Suprapubic skin (tissue), 4 donors: ENCODE data around the gene FADD. TPM values are rescaled to one million over a fixed set of nuclear protein-coding genes. Genes with fewer than 3 reads are reported as not detected.

Experiments
- DNase-seq, 2 donors: peaks; one replicate each; pipeline ENCODE4 v3.0.0-alpha.2; 2019; ENCODE audit warnings: low spot score in 2 of 2
- H3K27ac ChIP-seq: fragments of 200-600 bp; sonication (generic); one replicate; pipeline ENCODE4 v1.5.1; 2019
- H3K27me3 ChIP-seq: fragments of 200-600 bp; sonication (generic); one replicate; pipeline ENCODE4 v1.5.1; 2019
- H3K36me3 ChIP-seq: fragments of 200-600 bp; sonication (generic); one replicate; pipeline ENCODE4 v1.5.1; 2019
- H3K4me1 ChIP-seq: fragments of 200-600 bp; sonication (generic); one replicate; pipeline ENCODE4 v1.5.1; 2019
- H3K4me3 ChIP-seq: fragments of 200-600 bp; sonication (generic); one replicate; pipeline ENCODE4 v1.5.1; 2019; ENCODE audit warnings: mild to moderate bottlenecking
- H3K9me3 ChIP-seq: fragments of 200-600 bp; sonication (generic); one replicate; pipeline ENCODE4 v1.5.1; 2019
- EP300 ChIP-seq: sonication (generic); formaldehyde crosslinking; IDR thresholded peaks from one replicate; pipeline ENCODE4 v1.6.1; 2017; ENCODE audit warnings: antibody characterized with exemption
- POLR2A ChIP-seq, 2 donors: fragments of 450-650 bp; IDR thresholded peaks; one replicate each; pipeline ENCODE4 v1.6.1; 2017; ENCODE audit warnings: antibody characterized with exemption in 2 of 2, mild to moderate bottlenecking in 2 of 2, moderate library complexity in 2 of 2
- POLR2AphosphoS5 ChIP-seq, 3 donors: sonication (generic); formaldehyde crosslinking; IDR thresholded peaks; one replicate each; pipeline ENCODE4 v1.6.1; 2017; ENCODE audit warnings: antibody characterized with exemption in 3 of 3
- WGBS: methylation state at CpG from one replicate; pipeline ENCODE4 v1.1.5; 2018; 5-methylcytosine and 5-hydroxymethylcytosine counted together
- total RNA-seq, 4 donors: library from RNA; depleted of rRNA; stranded (reverse); fragments of >200 nt; gene quantifications; one replicate each; pipeline ENCODE4 v1.1.0, GENCODE V29; 2016
- TF ChIP-seq, protein P1 (sequence below), 2 donors: fragments of 200-600 bp in 1 of 2; fragments of 450-650 bp in 1 of 2; sonication (generic) in 1 of 2; IDR thresholded peaks; one replicate each; pipeline ENCODE4 v1.5.1; 2016 to 2019; ENCODE audit warnings: antibody characterized with exemption in 2 of 2, mild to moderate bottlenecking in 1 of 2, moderate library complexity in 1 of 2

Gene FADD
- total RNA-seq, 4 donors from 2014 or later = 12.3 to 29.3 (median 18.1) TPM

DNA sequence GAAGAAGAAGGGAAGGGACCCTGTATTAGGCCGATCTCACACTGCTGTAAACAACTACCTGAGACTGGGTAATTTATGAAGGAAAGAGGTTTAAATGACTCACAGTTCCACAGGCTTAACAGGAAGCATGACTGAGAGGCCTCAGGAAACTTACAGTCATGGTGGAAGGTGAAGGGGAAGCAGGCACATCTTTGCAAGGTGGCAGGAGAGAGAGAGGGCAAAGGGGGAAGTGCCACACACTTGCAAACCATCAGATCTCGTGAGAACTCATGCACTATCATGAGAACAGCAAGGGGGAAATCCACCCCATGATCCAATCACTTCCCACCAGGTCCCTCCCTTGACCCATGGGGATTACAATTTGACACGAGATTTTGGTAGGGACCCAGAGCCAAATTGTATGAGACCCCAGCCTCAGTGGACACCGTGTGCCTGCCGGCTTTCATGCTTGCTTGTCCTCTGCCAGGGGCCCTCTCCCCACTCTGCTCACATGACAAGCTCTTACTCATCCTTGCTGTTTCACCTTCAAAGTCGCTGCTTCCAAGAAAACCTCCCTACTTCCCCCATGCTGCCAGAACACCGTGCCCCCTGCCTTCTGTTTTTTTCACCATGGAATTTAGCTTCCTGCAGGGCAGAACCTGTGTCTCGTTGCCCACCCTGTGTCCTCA, 44.1 kb downstream of the FADD start:
- no peak for DNase-seq
- Histone ChIP-seq H3K9me3 (no peaks in the 10 kb centered on the region), H3K36me3 (no peaks in the 10 kb centered on the region), H3K4me3 (no peak overlapping the region), H3K27me3 (no peaks in the 10 kb centered on the region), H3K27ac (no peak overlapping the region), H3K4me1 (no peaks in the 10 kb centered on the region)
- 52% methylated on average over 8 of the region's 8 CpGs for WGBS
- no peak for TF ChIP-seq POLR2AphosphoS5 (IDR thresholded peaks at IDR 0.05)

DNA sequence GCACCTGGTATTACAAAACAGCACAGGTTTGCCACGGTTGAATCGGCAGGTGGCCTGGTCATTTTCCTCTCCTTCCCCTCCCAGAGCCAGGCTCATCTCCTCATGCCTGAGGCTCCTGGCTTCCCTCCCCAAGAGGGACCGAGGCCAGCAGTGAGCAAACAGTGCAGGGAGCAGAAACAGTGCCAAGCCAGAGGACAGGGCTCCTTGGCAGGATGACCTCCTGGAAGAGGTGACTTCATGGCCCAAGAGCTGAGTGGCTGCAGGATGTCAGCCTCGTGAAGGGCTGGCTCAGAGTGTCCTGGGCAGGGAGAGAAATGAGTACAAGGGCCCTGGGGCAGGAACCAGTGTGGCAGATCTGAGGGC, 44.6 kb downstream of the FADD start:
- DNase-seq = no peak
- Histone ChIP-seq H3K4me3 (no peak overlapping the region), H3K4me1 (no peaks in the 10 kb centered on the region), H3K36me3 (no peaks in the 10 kb centered on the region), H3K9me3 (no peaks in the 10 kb centered on the region), H3K27me3 (no peaks in the 10 kb centered on the region), H3K27ac (no peak overlapping the region)
- WGBS = 41% methylated on average over 4 of the region's 4 CpGs
- no peak for TF ChIP-seq POLR2AphosphoS5 (IDR thresholded peaks at IDR 0.05)
- TF ChIP-seq EP300 = no peak
- TF ChIP-seq, protein P1, sequence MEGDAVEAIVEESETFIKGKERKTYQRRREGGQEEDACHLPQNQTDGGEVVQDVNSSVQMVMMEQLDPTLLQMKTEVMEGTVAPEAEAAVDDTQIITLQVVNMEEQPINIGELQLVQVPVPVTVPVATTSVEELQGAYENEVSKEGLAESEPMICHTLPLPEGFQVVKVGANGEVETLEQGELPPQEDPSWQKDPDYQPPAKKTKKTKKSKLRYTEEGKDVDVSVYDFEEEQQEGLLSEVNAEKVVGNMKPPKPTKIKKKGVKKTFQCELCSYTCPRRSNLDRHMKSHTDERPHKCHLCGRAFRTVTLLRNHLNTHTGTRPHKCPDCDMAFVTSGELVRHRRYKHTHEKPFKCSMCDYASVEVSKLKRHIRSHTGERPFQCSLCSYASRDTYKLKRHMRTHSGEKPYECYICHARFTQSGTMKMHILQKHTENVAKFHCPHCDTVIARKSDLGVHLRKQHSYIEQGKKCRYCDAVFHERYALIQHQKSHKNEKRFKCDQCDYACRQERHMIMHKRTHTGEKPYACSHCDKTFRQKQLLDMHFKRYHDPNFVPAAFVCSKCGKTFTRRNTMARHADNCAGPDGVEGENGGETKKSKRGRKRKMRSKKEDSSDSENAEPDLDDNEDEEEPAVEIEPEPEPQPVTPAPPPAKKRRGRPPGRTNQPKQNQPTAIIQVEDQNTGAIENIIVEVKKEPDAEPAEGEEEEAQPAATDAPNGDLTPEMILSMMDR (IDR thresholded peaks at IDR 0.05) = no peak
- TF ChIP-seq POLR2A (IDR thresholded peaks at IDR 0.05) = no peak

DNA sequence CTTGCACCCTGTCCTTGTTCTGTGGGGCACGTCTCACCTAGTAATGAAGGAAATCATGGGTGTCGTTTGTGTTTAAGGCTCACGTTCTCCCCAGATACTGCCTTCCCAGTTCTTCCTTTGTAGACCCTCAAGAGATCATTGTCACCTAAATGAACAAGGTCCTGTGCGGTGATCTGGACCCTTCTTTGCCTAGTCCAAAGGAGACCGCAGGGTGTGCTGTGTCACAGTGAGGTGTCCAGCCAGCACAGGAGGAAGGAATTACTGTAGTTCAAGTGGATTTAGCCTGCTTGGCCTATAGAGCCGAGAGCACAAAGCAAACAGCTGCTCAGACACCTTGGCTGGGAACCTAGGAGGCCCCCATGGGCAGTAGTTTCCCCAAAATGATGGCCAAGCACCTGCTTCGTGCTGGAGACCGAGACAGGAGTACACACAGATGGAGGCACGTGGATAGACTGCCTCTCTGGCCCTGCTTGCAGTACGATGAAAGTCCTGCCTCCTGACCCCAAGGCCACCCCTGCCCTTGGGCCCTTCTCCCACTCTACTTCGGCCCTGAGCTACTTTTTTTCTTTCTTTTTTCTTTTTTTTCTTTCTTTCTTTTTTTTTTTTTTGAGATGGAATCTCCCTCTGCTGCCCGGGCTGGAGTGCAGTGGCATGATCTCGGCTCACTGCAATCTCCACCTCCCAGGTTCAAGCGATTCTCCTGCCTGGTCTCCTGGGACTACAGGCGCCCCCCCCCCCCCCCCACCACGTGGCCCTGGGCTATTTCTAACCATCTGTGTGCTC, 48.0 kb downstream of the FADD start:
- no peaks in the 10 kb centered on the region for H3K9me3 ChIP-seq
- no peak overlapping the region for H3K4me3 ChIP-seq
- TF ChIP-seq, protein P1 (IDR thresholded peaks at IDR 0.05) = no peak
- no peak for TF ChIP-seq POLR2A (IDR thresholded peaks at IDR 0.05)
- H3K27me3 ChIP-seq = no peaks in the 10 kb centered on the region
- H3K4me1 ChIP-seq = no peaks in the 10 kb centered on the region
- WGBS = 68% methylated on average over 16 of the region's 16 CpGs
- no peaks in the 10 kb centered on the region for H3K36me3 ChIP-seq
- no peak overlapping the region for H3K27ac ChIP-seq
- no peak for DNase-seq

DNA sequence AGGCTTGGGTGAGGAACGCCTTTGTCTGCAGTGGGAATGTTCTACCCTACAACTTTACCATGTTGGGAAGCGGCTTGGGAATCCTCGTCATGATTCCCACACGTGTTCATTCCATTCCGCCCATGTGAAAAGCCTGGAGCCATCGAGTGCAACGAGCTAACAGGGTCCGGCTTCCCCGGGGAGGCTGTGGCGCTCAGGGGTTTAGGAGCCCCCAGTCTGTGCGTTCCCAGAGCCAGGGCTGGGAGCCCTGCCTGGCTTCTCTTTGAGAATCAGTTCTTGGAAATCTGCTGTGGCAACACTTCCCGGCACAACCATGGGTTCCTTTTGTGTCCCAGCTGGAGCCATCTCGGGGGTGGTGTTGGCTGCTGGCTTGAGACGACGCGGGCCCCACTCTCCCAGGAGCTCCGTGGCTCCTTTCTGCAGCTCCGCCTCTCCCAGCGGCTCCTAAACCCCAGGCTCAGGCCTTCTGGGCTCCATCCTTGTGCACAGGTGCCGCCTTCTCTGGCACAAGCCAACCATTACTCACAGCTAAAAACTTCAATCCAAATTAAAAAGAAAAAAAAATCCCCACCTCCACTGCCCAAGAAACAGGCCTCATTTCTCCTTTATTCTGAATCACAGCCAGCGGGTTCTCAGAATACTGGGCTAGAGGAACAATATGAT, 48.7 kb downstream of the FADD start:
- Histone ChIP-seq H3K27ac (no peak overlapping the region), H3K36me3 (no peaks in the 10 kb centered on the region), H3K4me1 (no peaks in the 10 kb centered on the region), H3K9me3 (no peaks in the 10 kb centered on the region), H3K27me3 (no peaks in the 10 kb centered on the region), H3K4me3 (no peak overlapping the region)
- TF ChIP-seq EP300 (no peak), POLR2AphosphoS5 (IDR thresholded peaks at IDR 0.05) (no peak), POLR2A (IDR thresholded peaks at IDR 0.05) (no peak)
- TF ChIP-seq, protein P1 (IDR thresholded peaks at IDR 0.05) = no peak
- WGBS = 34% methylated on average over 17 of the region's 21 CpGs
- DNase-seq = no peak

DNA sequence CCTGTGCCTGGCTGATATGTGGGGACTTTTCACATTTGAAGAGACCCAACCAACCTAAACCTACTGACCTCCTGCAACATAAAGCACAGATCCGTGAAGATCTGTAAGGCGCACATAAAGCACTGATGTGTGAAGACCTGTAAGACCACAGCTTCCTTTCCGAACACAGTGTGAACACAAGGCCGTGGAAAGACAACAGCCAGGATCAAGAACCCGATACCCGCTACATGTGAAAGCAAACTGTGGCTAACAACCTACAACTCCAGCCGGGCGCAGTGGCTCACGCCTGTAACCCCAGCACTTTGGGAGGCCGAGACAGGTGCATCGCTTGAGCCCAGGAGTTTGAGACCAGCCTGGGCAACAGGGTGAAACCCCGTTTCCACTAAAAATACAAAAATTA, 49.7 kb downstream of the FADD start:
- DNase-seq = no peak
- H3K36me3 ChIP-seq = no peaks in the 10 kb centered on the region
- no peaks in the 10 kb centered on the region for H3K4me1 ChIP-seq
- 91% methylated on average over 9 of the region's 12 CpGs for WGBS
- H3K27me3 ChIP-seq = no peaks in the 10 kb centered on the region
- H3K9me3 ChIP-seq = no peaks in the 10 kb centered on the region
- H3K27ac ChIP-seq = no peak overlapping the region
- no peak overlapping the region for H3K4me3 ChIP-seq
- TF ChIP-seq EP300 (no peak), POLR2AphosphoS5 (IDR thresholded peaks at IDR 0.05) (no peak), POLR2A (IDR thresholded peaks at IDR 0.05) (no peak)
- TF ChIP-seq, protein P1 (IDR thresholded peaks at IDR 0.05) = no peak
